MM.1S (cell line): ENCODE data around the gene CXADR.

ENCODE experiments used
- DNase-seq: peaks from one replicate; pipeline ENCODE4 v3.0.0-alpha.2; 2015
- H2AFZ ChIP-seq: fragments of 300-600 bp; sonication (generic); 2 replicates; pipeline ENCODE4 v1.6.0; 2016; ENCODE audit warnings: antibody characterized with exemption, low read length
- H3F3A ChIP-seq: fragments of 300-600 bp; sonication (generic); 2 replicates; pipeline ENCODE4 v1.6.1; 2016; ENCODE audit warnings: mild to moderate bottlenecking, antibody characterized with exemption, low read length, moderate library complexity, mixed read lengths; ENCODE audit not compliant: insufficient read depth
- H3K27ac ChIP-seq: fragments of 300-600 bp; sonication (generic); 2 replicates; pipeline ENCODE4 v1.5.1; 2016; ENCODE audit warnings: mild to moderate bottlenecking, low read length
- H3K27me3 ChIP-seq: fragments of 300-600 bp; sonication (generic); replicated peaks from 2 replicates; pipeline ENCODE4 v1.6.0; 2016; ENCODE audit warnings: low read length; ENCODE audit not compliant: insufficient read depth
- H3K36me3 ChIP-seq: fragments of 300-600 bp; sonication (generic); replicated peaks from 2 replicates; pipeline ENCODE4 v1.6.1; 2016; ENCODE audit warnings: mild to moderate bottlenecking, low read length, mixed read lengths; ENCODE audit not compliant: insufficient read depth
- H3K4me1 ChIP-seq: fragments of 300-600 bp; sonication (generic); 2 replicates; pipeline ENCODE4 v1.6.1; 2016; ENCODE audit warnings: low read length, mixed read lengths
- H3K4me2 ChIP-seq: fragments of 300-600 bp; sonication (generic); 2 replicates; pipeline ENCODE4 v1.6.0; 2016; ENCODE audit warnings: low read depth, low read length
- H3K4me3 ChIP-seq: fragments of 300-600 bp; sonication (generic); 2 replicates; pipeline ENCODE4 v1.5.1; 2016; ENCODE audit warnings: low read length, mixed read lengths
- H3K79me2 ChIP-seq: fragments of 300-600 bp; sonication (generic); 2 replicates; pipeline ENCODE4 v1.6.1; 2016; ENCODE audit warnings: mixed run types, low read length, mixed read lengths
- H3K9ac ChIP-seq: fragments of 300-600 bp; sonication (generic); 2 replicates; pipeline ENCODE4 v1.6.1; 2016; ENCODE audit warnings: low read length, mixed read lengths
- H3K9me2 ChIP-seq: fragments of 300-600 bp; sonication (generic); replicated peaks from 2 replicates; pipeline ENCODE4 v1.6.1; 2016; ENCODE audit warnings: mild to moderate bottlenecking, low read length, mixed read lengths; ENCODE audit not compliant: insufficient read depth
- H3K9me3 ChIP-seq: fragments of 300-600 bp; sonication (generic); replicated peaks from 2 replicates; pipeline ENCODE4 v1.6.1; 2016; ENCODE audit warnings: mild to moderate bottlenecking, low read length, mixed read lengths; ENCODE audit not compliant: insufficient read depth
- H4K20me1 ChIP-seq: fragments of 300-600 bp; sonication (generic); 2 replicates; pipeline ENCODE4 v1.6.1; 2016; ENCODE audit warnings: mild to moderate bottlenecking, low read length, moderate library complexity, mixed read lengths; ENCODE audit not compliant: insufficient read depth
- CTCF ChIP-seq: fragments of 300-600 bp; sonication (generic); IDR thresholded peaks from 2 replicates; pipeline ENCODE4 v1.5.1; 2016; ENCODE audit warnings: antibody characterized with exemption, low read length, mixed read lengths
- EZH2 ChIP-seq: fragments of 300-600 bp; sonication (generic); optimal IDR thresholded peaks from 2 replicates; pipeline ENCODE3; 2017; ENCODE audit warnings: low read depth, mild to moderate bottlenecking, antibody characterized with exemption, low read length, mixed read lengths
- EZH2phosphoT487 ChIP-seq: fragments of 300-600 bp; sonication (generic); IDR thresholded peaks from 2 replicates; pipeline ENCODE4 v1.6.1; 2018; ENCODE audit warnings: antibody characterized with exemption, low read length

CXADR gene

GRCh38 chr21:17570786-17571185 is 57.9 kb downstream of the CXADR start:
- Histone ChIP-seq H2AFZ (no peak overlapping the region), H3K27me3 (no peaks in the 10 kb centered on the region), H3K4me1 (no peaks in the 10 kb centered on the region), H3K4me2 (no peak overlapping the region), H3K9me2 (no peaks in the 10 kb centered on the region), H4K20me1 (no peaks in the 10 kb centered on the region), H3F3A (no peaks in the 10 kb centered on the region), H3K9me3 (no peaks in the 10 kb centered on the region), H3K27ac (no peak overlapping the region), H3K36me3 (no peaks in the 10 kb centered on the region), H3K4me3 (no peak overlapping the region), H3K79me2 (no peaks in the 10 kb centered on the region), H3K9ac (no peak overlapping the region)
- TF ChIP-seq CTCF (no peak), EZH2 (no peak), EZH2phosphoT487 (no peak)
- no peak for DNase-seq

- H3K4me2 ChIP-seq, result no peak overlapping the region
- no peak overlapping the region for H3K9ac ChIP-seq
- H3K4me1 ChIP-seq, result no peaks in the 10 kb centered on the region
- no peak for TF ChIP-seq CTCF
- no peaks in the 10 kb centered on the region for H3K9me3 ChIP-seq
- no peak overlapping the region for H3K27ac ChIP-seq
- H3K9me2 ChIP-seq, result no peaks in the 10 kb centered on the region
- no peaks in the 10 kb centered on the region for H3K27me3 ChIP-seq
- H2AFZ ChIP-seq, result no peak overlapping the region
- no peak for DNase-seq
- no peaks in the 10 kb centered on the region for H4K20me1 ChIP-seq
- H3K79me2 ChIP-seq, result no peaks in the 10 kb centered on the region
- H3K36me3 ChIP-seq, result no peaks in the 10 kb centered on the region
- H3F3A ChIP-seq, result no peaks in the 10 kb centered on the region
- no peak overlapping the region for H3K4me3 ChIP-seq
Observed at GRCh38 chr21:17572431-17572830, 59.6 kb downstream of the CXADR start.

GRCh38 chr21:17575076-17575475 is 62.2 kb downstream of the CXADR start:
- H3K4me1 ChIP-seq, result no peaks in the 10 kb centered on the region
- H3K9me3 ChIP-seq, result no peaks in the 10 kb centered on the region
- H3K27me3 ChIP-seq, result no peaks in the 10 kb centered on the region
- no peak overlapping the region for H3K4me3 ChIP-seq
- no peaks in the 10 kb centered on the region for H3F3A ChIP-seq
- no peaks in the 10 kb centered on the region for H3K36me3 ChIP-seq
- H4K20me1 ChIP-seq, result no peaks in the 10 kb centered on the region
- no peak overlapping the region for H2AFZ ChIP-seq
- no peak for DNase-seq
- no peak overlapping the region for H3K9ac ChIP-seq
- H3K4me2 ChIP-seq, result no peak overlapping the region
- no peaks in the 10 kb centered on the region for H3K79me2 ChIP-seq
- TF ChIP-seq CTCF (no peak), EZH2phosphoT487 (no peak), EZH2 (no peak)
- H3K27ac ChIP-seq, result no peak overlapping the region
- H3K9me2 ChIP-seq, result no peaks in the 10 kb centered on the region
